H1 (cell line): ENCODE results near the gene MORF4L1. TPM values are rescaled to one million over a fixed set of nuclear protein-coding genes. Genes with fewer than 3 reads are reported as not detected.

Source experiments
- CTCF ChIA-PET: fragments of 300-600 bp; sonication (Branson Sonifier 250); formaldehyde crosslinking; loops from one replicate; lab custom pipeline; 2021; ENCODE audit not compliant: partially characterized antibody; lab: Charles Lee
- POLR2A ChIA-PET: fragments of 300-600 bp; sonication (Branson Sonifier 250); formaldehyde crosslinking; loops from one replicate; lab custom pipeline; 2021; ENCODE audit warnings: inconsistent platforms; ENCODE audit not compliant: partially characterized antibody; lab: Charles Lee
- DNase-seq, 2 experiments: peaks; one replicate each; pipeline versions ENCODE4 v3.0.0 to v3.0.0-alpha.2; 2010 to 2022; ENCODE audit warnings: low spot score in 2 of 2, low read depth in 1 of 2, mixed read lengths in 1 of 2
- FAIRE-seq: peaks from 2 replicates; lab custom pipeline; 2011; peaks lifted over from hg19 to GRCh38; lab: Jason Lieb, UNC
- H2AFZ ChIP-seq: 2 replicates; pipeline ENCODE4 v1.8.1; 2012; ENCODE audit warnings: low read length, inconsistent platforms
- H2AK5ac ChIP-seq: 2 replicates; pipeline ENCODE4 v1.6.1; 2013; ENCODE audit warnings: low read depth, low read length
- H2BK120ac ChIP-seq: replicated peaks from 2 replicates; pipeline ENCODE3; 2013; ENCODE audit warnings: low read depth, low read length, inconsistent platforms
- H2BK12ac ChIP-seq: 2 replicates; pipeline ENCODE4 v1.6.1; 2013; ENCODE audit warnings: low read depth, low read length
- H2BK15ac ChIP-seq: 2 replicates; pipeline ENCODE4 v1.6.1; 2013; ENCODE audit warnings: low read length
- H2BK20ac ChIP-seq: 2 replicates; pipeline ENCODE4 v1.6.1; 2013; ENCODE audit warnings: low read length
- H2BK5ac ChIP-seq: 2 replicates; pipeline ENCODE4 v1.6.1; 2013; ENCODE audit warnings: low read depth, low read length
- H3K14ac ChIP-seq: 2 replicates; pipeline ENCODE4 v1.6.1; 2013; ENCODE audit warnings: inconsistent platforms; ENCODE audit not compliant: insufficient read length
- H3K18ac ChIP-seq: 2 replicates; pipeline ENCODE4 v1.6.1; 2013; ENCODE audit warnings: low read length; ENCODE audit errors: extremely low read depth
- H3K23ac ChIP-seq: 2 replicates; pipeline ENCODE4 v1.6.1; 2013; ENCODE audit warnings: inconsistent platforms; ENCODE audit not compliant: insufficient read length
- H3K23me2 ChIP-seq: 2 replicates; pipeline ENCODE4 v1.6.1; 2013; ENCODE audit warnings: low read depth, low read length
- H3K27ac ChIP-seq: 2 replicates; pipeline ENCODE4 v1.6.1; 2011; ENCODE audit warnings: low read depth, low read length, inconsistent platforms
- H3K27me3 ChIP-seq, 4 experiments: replicated peaks in 1 of 4; 1 replicate in 1 of 4; 2 replicates in 3 of 4; pipeline versions ENCODE4 v1.6.1 to v1.8.1; 2011 to 2013; ENCODE audit warnings: low read length in 3 of 4, mild to moderate bottlenecking in 3 of 4, inconsistent platforms in 2 of 4, mixed read lengths in 2 of 4, moderate library complexity in 1 of 4; ENCODE audit not compliant: control insufficient read depth in 3 of 4, insufficient read depth in 3 of 4; ENCODE audit errors: extremely low read depth in 1 of 4
- H3K36me3 ChIP-seq, 4 experiments: 2 replicates each; pipeline versions ENCODE4 v1.6.1 to v1.8.1; 2011 to 2013; ENCODE audit warnings: mild to moderate bottlenecking in 4 of 4, low read length in 3 of 4, moderate library complexity in 2 of 4, control low read depth in 1 of 4, inconsistent platforms in 1 of 4; ENCODE audit not compliant: insufficient read depth in 4 of 4, control insufficient read depth in 2 of 4
- H3K4ac ChIP-seq: replicated peaks from 2 replicates; pipeline ENCODE3; 2013; ENCODE audit warnings: low read length, low read depth, mixed read lengths, inconsistent platforms; ENCODE audit not compliant: insufficient read length
- H3K4me1 ChIP-seq, 4 experiments: replicated peaks in 1 of 4; 1 replicate in 1 of 4; 2 replicates in 3 of 4; pipeline versions ENCODE4 v1.6.1 to v1.8.1; 2011 to 2013; ENCODE audit warnings: low read length in 3 of 4, inconsistent platforms in 2 of 4, mixed read lengths in 1 of 4; ENCODE audit not compliant: insufficient read depth in 4 of 4, control insufficient read depth in 3 of 4
- H3K4me2 ChIP-seq, 2 experiments: 2 replicates each; pipeline versions ENCODE4 v1.6.1 to v1.8.1; 2011 to 2013; ENCODE audit warnings: low read depth in 2 of 2, low read length in 2 of 2, control low read depth in 1 of 2, inconsistent platforms in 1 of 2, mild to moderate bottlenecking in 1 of 2; ENCODE audit not compliant: insufficient read depth in 1 of 2
- H3K4me3 ChIP-seq, 4 experiments: fragments of 200-600, 300-600 bp in 1 of 4; sonication (generic), shearing (Covaris generic), sonication (Bioruptor Twin) in 1 of 4; 2 replicates each; pipeline versions ENCODE4 v1.5.1 to v1.8.1; 2011 to 2016; ENCODE audit warnings: low read length in 4 of 4, low read depth in 3 of 4, control low read depth in 2 of 4, inconsistent platforms in 2 of 4, mild to moderate bottlenecking in 2 of 4, mixed read lengths in 1 of 4, moderate library complexity in 1 of 4; ENCODE audit not compliant: insufficient read depth in 2 of 4; ENCODE audit errors: extremely low read depth in 1 of 4
- H3K56ac ChIP-seq: replicated peaks from 2 replicates; pipeline ENCODE3; 2013; ENCODE audit warnings: low read depth, mild to moderate bottlenecking, mixed read lengths, low read length, inconsistent platforms; ENCODE audit not compliant: insufficient read length
- H3K79me1 ChIP-seq: 2 replicates; pipeline ENCODE4 v1.6.1; 2013; ENCODE audit warnings: low read depth, low read length, control low read depth
- H3K79me2 ChIP-seq, 2 experiments: 2 replicates each; pipeline versions ENCODE4 v1.6.1 to v1.8.1; 2012 to 2013; ENCODE audit warnings: low read length in 2 of 2, mild to moderate bottlenecking in 2 of 2, inconsistent platforms in 1 of 2; ENCODE audit not compliant: insufficient read depth in 2 of 2, control insufficient read depth in 1 of 2
- H3K9ac ChIP-seq, 4 experiments: replicated peaks in 1 of 4; 1 replicate in 1 of 4; 2 replicates in 3 of 4; pipeline versions ENCODE4 v1.6.1 to v1.8.1; 2011 to 2013; ENCODE audit warnings: low read depth in 3 of 4, low read length in 3 of 4, control low read depth in 2 of 4, mild to moderate bottlenecking in 2 of 4, moderate library complexity in 2 of 4, inconsistent platforms in 1 of 4; ENCODE audit errors: extremely low read depth in 1 of 4
- H3K9me3 ChIP-seq, 2 experiments: 2 replicates each; pipeline versions ENCODE4 v1.6.1 to v1.8.1; 2012 to 2013; ENCODE audit warnings: mild to moderate bottlenecking in 2 of 2, moderate library complexity in 2 of 2, control low read depth in 1 of 2, inconsistent platforms in 1 of 2, low read depth in 1 of 2, low read length in 1 of 2, mixed read lengths in 1 of 2; ENCODE audit not compliant: insufficient read depth in 2 of 2
- H4K20me1 ChIP-seq, 2 experiments: replicated peaks in 1 of 2; 2 replicates each; pipeline versions ENCODE3 to v1.8.1; 2011 to 2013; ENCODE audit warnings: inconsistent platforms in 2 of 2, low read length in 2 of 2, mild to moderate bottlenecking in 1 of 2; ENCODE audit not compliant: insufficient read depth in 2 of 2, control insufficient read depth in 1 of 2
- H4K5ac ChIP-seq: 2 replicates; pipeline ENCODE4 v1.6.1; 2013; ENCODE audit warnings: low read length, low read depth, mixed read lengths, inconsistent platforms; ENCODE audit not compliant: insufficient read length
- H4K8ac ChIP-seq: 2 replicates; pipeline ENCODE4 v1.8.0; 2013; ENCODE audit warnings: mild to moderate bottlenecking, moderate library complexity, low read length, inconsistent platforms; ENCODE audit not compliant: insufficient read depth; ENCODE audit errors: extremely low read depth
- H4K91ac ChIP-seq: replicated peaks from 2 replicates; pipeline ENCODE3; 2013; ENCODE audit warnings: low read length, mixed read lengths, inconsistent platforms; ENCODE audit not compliant: insufficient read length
- BCL11A ChIP-seq, 2 experiments: IDR thresholded peaks; one replicate each; pipeline ENCODE4 v1.6.1; 2011; ENCODE audit warnings: low read depth in 2 of 2, low read length in 2 of 2, mild to moderate bottlenecking in 2 of 2
- CHD2 ChIP-seq: IDR thresholded peaks from 2 replicates; pipeline ENCODE4 v1.6.1; 2012; ENCODE audit warnings: low read length, improper control_type of control experiment
- CTBP2 ChIP-seq: IDR thresholded peaks from 2 replicates; pipeline ENCODE4 v1.7.0; 2011; ENCODE audit warnings: borderline replicate concordance, mild to moderate bottlenecking, moderate library complexity, mixed read lengths, low read length; ENCODE audit not compliant: insufficient read depth, insufficient read length
- HDAC6 ChIP-seq: IDR thresholded peaks from one replicate; pipeline ENCODE4 v1.7.1; 2012; ENCODE audit warnings: low read depth, mild to moderate bottlenecking, inconsistent platforms, low read length, moderate library complexity
- MAFK ChIP-seq: IDR thresholded peaks from 2 replicates; pipeline ENCODE4 v1.6.1; 2012; ENCODE audit warnings: low read depth, mild to moderate bottlenecking, improper control_type of control experiment, low read length
- POLR2A ChIP-seq, 2 experiments: IDR thresholded peaks; 1 replicate in 1 of 2; 2 replicates in 1 of 2; pipeline ENCODE4 v1.6.1; 2011; ENCODE audit warnings: low read depth in 2 of 2, low read length in 2 of 2, mild to moderate bottlenecking in 2 of 2; ENCODE audit errors: control extremely low read depth in 1 of 2
- POLR2AphosphoS5 ChIP-seq: IDR thresholded peaks from 2 replicates; pipeline ENCODE4 v1.6.1; 2011; ENCODE audit warnings: low read depth, low read length
- RAD21 ChIP-seq, 2 experiments: IDR thresholded peaks in 1 of 2; conservative IDR thresholded peaks in 1 of 2; 2 replicates each; pipeline ENCODE4 v1.6.1; 2011; ENCODE audit warnings: low read depth in 2 of 2, low read length in 2 of 2, improper control_type of control experiment in 1 of 2, inconsistent platforms in 1 of 2, mild to moderate bottlenecking in 1 of 2, moderate library complexity in 1 of 2
- RNF2 ChIP-seq: fragments of 200-900, 300-1000 bp; sonication (generic); IDR thresholded peaks from 2 replicates; pipeline ENCODE4 v1.7.1; 2016; ENCODE audit warnings: borderline replicate concordance, low read depth, mild to moderate bottlenecking, antibody characterized with exemption, low read length; ENCODE audit not compliant: poor library complexity, severe bottlenecking; ENCODE audit errors: missing control alignments
- SAP30 ChIP-seq: fragments of 300-600 bp; sonication (generic); IDR thresholded peaks from 2 replicates; pipeline ENCODE4 v1.7.1; 2012; ENCODE audit warnings: low read length, moderate library complexity, mild to moderate bottlenecking, inconsistent platforms; ENCODE audit not compliant: insufficient read depth, insufficient replicate concordance
- SP1 ChIP-seq: IDR thresholded peaks from 2 replicates; pipeline ENCODE4 v1.6.1; 2011; ENCODE audit warnings: low read depth, low read length
- SP4 ChIP-seq: IDR thresholded peaks from 2 replicates; pipeline ENCODE4 v1.6.1; 2012; ENCODE audit warnings: low read length, inconsistent platforms
- TCF12 ChIP-seq: IDR thresholded peaks from 2 replicates; pipeline ENCODE4 v1.6.1; 2011; ENCODE audit warnings: low read depth, mild to moderate bottlenecking, low read length
- ZNF274 ChIP-seq: IDR thresholded peaks from 2 replicates; pipeline ENCODE4 v1.7.0; 2012; ENCODE audit warnings: low read length, borderline replicate concordance; ENCODE audit errors: extremely low read depth
- WGBS, 2 experiments: shearing (Covaris generic) in 1 of 2; methylation state at CpG; one replicate each; pipeline versions ENCODE4 v1.1.6 to v1.1.7; 2013 to 2015; ENCODE audit warnings: low lambda C conversion rate in 2 of 2, mixed read lengths in 2 of 2, inconsistent platforms in 1 of 2, low coverage in 1 of 2, missing lambda C conversion rate in 1 of 2; ENCODE audit not compliant: insufficient replicate concordance in 2 of 2, insufficient coverage in 1 of 2, insufficient read length in 1 of 2; ENCODE audit errors: extremely low coverage in 1 of 2, missing lambda C conversion rate in 1 of 2; 5-methylcytosine and 5-hydroxymethylcytosine counted together
- polyA plus RNA-seq, 7 experiments: library from polyadenylated mRNA; depleted of rRNA in 3 of 7; stranded (reverse) in 5 of 7; unstranded in 2 of 7; fragments of >200 nt in 5 of 7; fragments of 200-250 nt in 2 of 7; gene quantifications; 1 replicate in 5 of 7; 2 replicates in 1 of 7; 4 replicates in 1 of 7; pipeline versions ENCODE4 v1.2.1 to v1.2.3, GENCODE V29; 2011 to 2013; ENCODE audit warnings: missing spikeins in 2 of 7, mixed read lengths in 2 of 7
- total RNA-seq: library from RNA; stranded (reverse); fragmentation: NEBNext Ultra II Directional; extraction: Animal tissue kit (Norgen Biotek cat#: 25700); gene quantifications from 2 replicates; pipeline ENCODE4 v1.2.1, GENCODE V29; 2021

MORF4L1 gene
- total and polyA plus RNA-seq, 2 of the 8 experiments (the other 6 are each of a cell fraction or from before 2014, with no cell fraction given): 260 to 533 TPM

GRCh38 chr15:78881681-78882080 is 9.0 kb downstream of the MORF4L1 start:
- CTCF ChIA-PET: interaction anchor here (0.6 kb wide), 1 partner anchor 141 kb away, joined by 3 read pairs; no protein-coding TSS in a partner anchor
- no peak overlapping the region for H3K56ac ChIP-seq
- H2BK15ac ChIP-seq: no peak overlapping the region
- H4K5ac ChIP-seq: no peak overlapping the region
- H3K9ac ChIP-seq: no peak overlapping the region
- POLR2A ChIA-PET: interaction anchor here (1.1 to 2.3 kb wide), 4 partner anchors 9 to 14 kb away, joined by 3 to 14 read pairs (median 4); partner anchors contain the start of gene MORF4L1
- H3K4me1 ChIP-seq: peaks cover 0 to 8% (median 2%) of the 10 kb centered on the region in 4 experiments; a peak in 1 of 7 replicates
- no peaks in the 10 kb centered on the region for H3K9me3 ChIP-seq
- no peaks in the 10 kb centered on the region for H3K23me2 ChIP-seq
- peaks cover 8 to 70% (median 32%) of the 10 kb centered on the region in 4 experiments for H3K36me3 ChIP-seq
- no peak overlapping the region for H4K8ac ChIP-seq
- H3K23ac ChIP-seq: no peak overlapping the region
- H4K20me1 ChIP-seq: peaks cover 23 to 50% of the 10 kb centered on the region in 2 experiments
- H2AFZ ChIP-seq: no peak overlapping the region
- H2BK20ac ChIP-seq: no peak overlapping the region
- no peak for DNase-seq
- no peak overlapping the region for H2BK120ac ChIP-seq
- no peaks in the 10 kb centered on the region for H3K79me1 ChIP-seq
- no peak overlapping the region for H3K4ac ChIP-seq
- H3K27ac ChIP-seq: no peak overlapping the region
- TF ChIP-seq TCF12: no peak
- no peak for TF ChIP-seq POLR2A (IDR thresholded peaks at IDR 0.05; ENCODE audit: control extremely low read depth in 1 of 2, low read depth in 2 of 2, low read length in 2 of 2)
- no peak for TF ChIP-seq RAD21 (IDR thresholded peaks at IDR 0.05 in 1 of 2, conservative IDR thresholded peaks at IDR 0.05 in 1 of 2; ENCODE audit: low read depth in 2 of 2, low read length in 2 of 2)
- TF ChIP-seq SP4: no peak
- TF ChIP-seq ZNF274: no peak
- no peak for TF ChIP-seq POLR2AphosphoS5
- TF ChIP-seq CHD2: no peak
- TF ChIP-seq SAP30: no peak
- no peak for TF ChIP-seq MAFK
- no peak for TF ChIP-seq HDAC6
- no peak for TF ChIP-seq BCL11A (IDR thresholded peaks at IDR 0.05; ENCODE audit: low read depth in 2 of 2, low read length in 2 of 2)
- no peak for TF ChIP-seq RNF2
- no peak for TF ChIP-seq CTBP2
- no peak for TF ChIP-seq SP1
- no peak overlapping the region for H3K14ac ChIP-seq
- no peak overlapping the region for H2BK5ac ChIP-seq
- H3K27me3 ChIP-seq: no peaks in the 10 kb centered on the region
- no peak overlapping the region for H2BK12ac ChIP-seq
- H3K18ac ChIP-seq: no peak overlapping the region
- peaks cover 53 to 99% of the 10 kb centered on the region in 2 experiments for H3K79me2 ChIP-seq
- H4K91ac ChIP-seq: no peak overlapping the region
- H3K4me3 ChIP-seq: no peak overlapping the region
- no peak overlapping the region for H3K4me2 ChIP-seq
- whole genome bisulfite sequencing, 2 experiments: 94% methylated on average over 1 of the region's 1 CpG; no CpG with 5 or more reads in 1 of the 2 experiments
- FAIRE-seq: no peak
- no peak overlapping the region for H2AK5ac ChIP-seq
